COR-L47 (cell line): ENCODE results near the gene HELZ2.
"Not testable (repeated sequence)": the region's sequence is repeated elsewhere in the genome, so short reads cannot be mapped to it uniquely, and the experiment has no call there.

Source experiments
- DNase-seq: peaks from one replicate; lab custom pipeline; 2025; lab: John Stamatoyannopoulos, UW

The HELZ2 gene

DNA sequence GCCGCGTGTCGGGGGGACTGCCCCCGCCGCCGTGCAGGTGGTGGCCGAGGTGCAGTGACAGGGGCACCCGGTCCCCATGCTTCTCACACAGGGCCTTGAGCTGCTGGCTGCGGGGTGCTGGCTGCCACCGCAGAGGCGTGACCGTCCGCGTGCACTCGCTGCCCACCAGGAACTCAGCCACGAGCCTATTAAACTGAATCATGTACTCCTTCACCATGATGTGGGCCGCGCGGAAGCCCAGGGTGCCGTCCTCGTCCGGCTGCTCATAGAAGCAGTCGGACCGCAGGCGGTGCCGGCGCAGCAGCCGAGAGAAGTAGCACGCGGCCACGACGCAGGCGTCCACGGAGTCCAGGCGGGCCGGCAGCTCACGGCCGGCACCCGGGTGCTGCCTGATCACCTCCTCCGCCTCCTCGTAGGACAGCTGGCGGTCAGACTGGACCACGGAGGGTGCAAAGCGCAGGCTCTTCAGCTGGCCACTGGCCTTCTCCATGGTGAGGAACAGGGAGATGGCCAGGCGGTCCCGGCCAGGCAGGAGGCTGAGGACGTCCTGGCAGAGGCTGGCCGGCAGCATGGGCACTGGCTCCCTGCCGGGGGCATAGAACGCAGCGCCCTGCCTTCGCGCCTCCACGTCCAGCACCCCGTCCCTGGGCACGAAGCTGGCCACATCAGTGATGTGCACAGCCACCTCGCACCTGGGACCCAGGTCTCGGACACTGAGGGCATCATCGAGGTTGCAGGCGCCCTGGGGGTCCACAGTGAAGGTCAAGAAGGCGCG lies 9.8 kb downstream of the HELZ2 start:
- no peak for DNase-seq

- no peak for DNase-seq
Observed at GRCh38 chr20:63563225-63563935, 10.7 kb downstream of the HELZ2 start.

- no peak for DNase-seq
Observed at GRCh38 chr20:63562461-63563224, 11.4 kb downstream of the HELZ2 start.

- no peak for DNase-seq
Observed at GRCh38 chr20:63561624-63562396, 12.2 kb downstream of the HELZ2 start.

DNA sequence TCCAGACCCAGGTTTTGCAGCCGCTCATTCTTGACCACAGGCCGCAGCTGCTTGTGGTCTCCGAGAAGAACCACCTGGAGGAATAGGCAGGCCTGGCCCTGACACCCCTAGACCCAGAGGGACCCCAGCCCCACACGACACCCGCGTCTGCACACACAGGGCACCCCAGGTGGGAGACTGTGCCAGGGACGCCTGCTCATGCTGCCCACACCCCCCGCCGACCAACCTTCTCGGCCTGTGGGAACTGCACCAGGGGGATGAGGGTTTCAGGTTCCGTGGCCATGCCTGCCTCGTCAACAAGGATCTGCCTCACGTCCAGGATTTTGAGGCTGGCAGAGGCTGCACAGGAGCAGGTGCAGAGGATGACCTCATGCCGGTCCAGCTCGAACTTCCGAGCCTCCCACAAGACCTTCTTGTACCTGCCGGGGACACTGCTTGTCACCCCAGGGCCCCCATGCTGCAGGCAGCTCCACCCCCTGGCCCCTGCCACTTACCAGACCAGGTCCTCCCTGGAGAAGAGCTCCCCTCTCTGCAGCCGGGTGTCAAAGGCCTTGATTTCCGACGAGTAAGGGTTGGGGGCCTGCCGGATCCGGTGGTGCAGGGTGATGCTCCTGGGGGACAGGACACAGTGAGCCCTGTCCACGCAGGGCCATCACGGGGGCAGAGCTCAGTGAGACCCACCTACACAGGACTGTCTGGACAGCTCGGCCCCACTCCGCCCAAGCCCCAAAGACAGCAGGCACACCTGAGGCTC lies 13.0 kb downstream of the HELZ2 start:
- DNase-seq = no peak

DNA sequence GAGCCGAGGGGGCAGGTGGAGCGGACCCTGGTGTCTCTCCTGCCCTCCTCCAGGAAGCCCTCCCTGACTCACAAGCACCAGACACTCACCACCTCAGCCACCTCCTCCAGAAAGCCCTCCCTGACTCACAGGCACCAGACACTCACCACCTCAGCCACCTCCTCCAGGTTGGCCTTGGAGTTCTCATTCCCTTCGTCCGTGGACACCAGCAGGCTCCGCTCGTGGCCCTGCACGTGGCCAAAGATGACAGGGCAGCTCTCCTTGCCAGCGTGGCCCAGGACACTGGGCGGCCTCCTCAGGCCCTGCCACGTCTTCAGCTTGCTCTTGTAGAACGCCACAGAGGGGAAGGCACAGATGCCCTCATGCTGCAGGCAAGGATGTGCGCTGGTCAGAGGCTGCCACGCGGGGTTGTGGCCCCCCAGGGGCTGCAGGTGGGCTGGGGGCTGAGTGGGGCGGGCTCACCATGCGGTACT lies 13.7 kb downstream of the HELZ2 start:
- DNase-seq = no peak

- not testable (repeated sequence) for DNase-seq
Observed at GRCh38 chr20:63559485-63560332, 14.3 kb downstream of the HELZ2 start.

GRCh38 chr20:63558804-63559484 lies 15.1 kb downstream of the HELZ2 start:
- DNase-seq = no peak

GRCh38 chr20:63557481-63557891 lies 16.6 kb downstream of the HELZ2 start:
- DNase-seq = no peak

DNA sequence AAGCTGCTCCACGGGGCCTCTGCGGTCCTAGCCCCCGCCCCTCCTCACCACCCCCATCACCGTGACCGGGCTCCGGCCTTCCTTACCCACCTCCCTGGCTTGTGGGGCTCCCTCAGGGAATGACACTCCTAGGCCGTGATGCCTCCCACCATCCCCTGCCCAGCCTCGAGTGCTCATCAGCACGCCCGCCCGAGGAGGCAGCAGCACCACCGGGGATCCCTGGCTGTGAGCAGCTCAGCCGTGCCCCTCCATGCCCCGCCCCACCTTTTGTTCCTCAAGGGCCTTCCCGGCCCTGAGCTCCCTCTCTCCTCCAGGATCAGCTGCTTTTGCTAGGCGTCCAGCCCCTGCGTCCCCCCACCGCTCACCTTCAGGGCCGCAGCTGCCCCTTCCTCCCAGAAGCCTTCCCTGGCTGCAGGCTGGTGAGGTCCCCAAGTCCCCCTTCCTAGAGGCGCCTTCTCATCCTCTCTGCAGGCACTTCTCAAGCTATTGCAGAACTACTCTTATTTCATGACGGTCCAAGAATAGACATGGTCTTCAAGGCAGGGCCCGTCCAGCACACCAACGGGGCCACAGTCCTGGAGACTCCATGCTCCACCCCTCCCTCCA lies 17.1 kb downstream of the HELZ2 start:
- DNase-seq = no peak

GRCh38 chr20:63555661-63556381 lies 18.2 kb downstream of the HELZ2 start:
- DNase-seq = no peak

DNA sequence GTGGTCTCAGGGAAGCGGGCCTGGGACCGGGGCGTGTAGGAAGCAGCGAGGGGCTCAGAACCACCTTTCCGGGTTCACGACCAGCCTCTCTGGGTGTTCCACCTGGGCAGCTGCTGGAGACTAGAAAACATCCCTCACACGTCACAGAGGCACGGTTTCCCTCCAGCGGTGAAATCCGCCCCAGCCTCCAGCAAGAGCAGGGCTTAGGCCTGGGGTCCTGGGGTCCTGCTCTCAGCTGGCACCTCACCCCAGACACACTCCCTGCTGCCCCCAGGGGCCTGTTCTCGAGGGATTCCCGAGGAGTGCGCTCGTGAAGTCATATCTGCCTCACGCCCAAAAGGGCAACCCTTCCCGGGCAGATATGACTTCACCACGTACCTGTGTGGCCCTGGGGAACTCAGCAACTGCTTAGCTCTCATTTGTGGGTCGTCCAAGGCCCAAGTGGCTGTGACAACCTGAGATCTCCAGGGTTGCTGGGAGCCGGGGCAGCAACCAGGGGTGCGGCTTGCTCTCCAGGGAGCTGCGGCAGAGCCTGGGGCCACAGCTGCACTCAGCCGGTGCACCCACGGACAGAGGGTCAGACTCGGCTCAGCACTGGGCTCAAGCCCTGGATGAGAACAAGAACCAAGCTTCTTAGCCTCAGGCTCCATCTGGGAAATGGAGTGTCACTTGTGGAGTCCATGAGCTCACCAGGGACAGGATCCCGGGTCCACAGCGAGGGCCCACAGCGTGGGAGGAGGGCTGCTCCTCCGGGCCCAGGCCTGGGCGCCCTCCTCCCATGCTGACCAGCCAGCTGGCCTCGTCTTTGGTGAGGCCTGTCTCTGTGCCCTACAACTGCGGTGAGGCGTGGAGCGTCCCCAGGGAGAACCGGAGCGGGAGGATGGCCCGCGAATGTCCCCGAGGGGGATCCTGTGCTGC lies 19.4 kb downstream of the HELZ2 start:
- no peak for DNase-seq

- no peak for DNase-seq
Observed at GRCh38 chr20:63553933-63554290, 20.1 kb downstream of the HELZ2 start, which contains the start of gene FNDC11. TSS of gene FNDC11 (plus strand) at chr20:63554159. CDS start at chr20:63555664, 1,505 bp downstream.

GRCh38 chr20:63553251-63553932 lies 20.6 kb downstream of the HELZ2 start:
- no peak for DNase-seq

DNA sequence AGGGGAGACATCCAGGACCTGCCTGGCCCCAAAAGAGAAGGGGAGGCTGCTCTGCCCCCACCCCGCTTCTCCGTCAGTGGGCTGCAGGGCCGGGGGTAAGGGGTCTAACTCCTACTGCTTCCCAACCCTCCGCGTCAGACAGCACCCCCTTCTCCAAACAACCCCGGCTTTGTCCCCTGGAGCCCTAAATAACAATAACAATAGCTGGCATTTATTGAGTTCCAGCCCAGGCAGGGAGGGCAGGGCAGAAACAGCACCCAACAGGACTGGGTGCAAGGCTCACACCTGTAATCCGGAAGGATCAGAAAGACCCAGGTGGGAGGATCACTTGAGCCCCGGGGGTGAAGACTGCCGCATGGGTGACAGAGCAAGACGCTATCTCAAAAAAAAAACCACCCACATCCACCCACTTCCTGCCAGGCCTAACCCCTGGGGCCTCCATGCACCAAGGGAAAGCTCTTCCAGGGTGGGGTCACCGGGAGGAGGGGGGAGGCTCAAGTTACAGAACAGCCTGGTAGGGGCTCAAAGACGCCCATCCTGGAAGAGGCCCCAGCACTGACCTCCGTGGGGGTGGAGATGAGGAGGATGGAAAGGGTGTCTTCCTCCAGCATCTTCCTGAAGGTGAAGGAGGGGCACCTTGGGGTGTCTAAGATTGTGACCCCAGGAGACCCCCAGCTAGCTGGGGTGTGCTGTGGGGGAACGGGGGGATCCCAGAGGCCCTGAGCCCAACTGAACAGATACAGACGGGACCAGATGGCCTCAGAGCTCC lies 21.4 kb downstream of the HELZ2 start:
- no peak for DNase-seq

DNA sequence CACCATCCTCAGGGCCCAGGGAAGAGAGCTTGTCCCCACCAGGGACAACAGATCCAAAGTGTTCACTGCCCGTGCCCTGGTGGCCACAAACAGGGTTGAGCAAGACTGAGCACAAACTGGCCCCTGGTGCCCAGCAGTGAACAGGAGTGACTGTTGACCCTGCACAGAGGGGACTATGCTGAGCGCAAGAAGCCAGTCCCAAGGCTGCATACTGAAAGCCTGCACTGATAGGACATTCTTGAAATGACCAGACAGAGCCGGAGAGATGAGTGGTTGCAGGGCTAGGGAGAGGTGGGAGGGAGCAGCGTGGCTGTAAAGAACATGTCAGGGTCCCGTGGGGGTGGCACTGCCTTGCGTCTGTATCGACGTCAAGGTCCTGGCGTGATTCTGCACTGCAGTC lies 23.0 kb downstream of the HELZ2 start:
- DNase-seq = no peak
